Stimulated activated naive CD4-positive, alpha-beta T cell treated with Interleukin-2 at 50 U/mL for 16 hours (primary cell): ENCODE measurements around the gene SPATA13.

ENCODE experiments used
- DNase-seq: peaks from one replicate; lab custom pipeline; 2025; lab: John Stamatoyannopoulos, UW

The SPATA13 gene

GRCh38 chr13:24167666-24168391 lies 7.3 kb downstream of the SPATA13 start:
- no peak for DNase-seq

DNA sequence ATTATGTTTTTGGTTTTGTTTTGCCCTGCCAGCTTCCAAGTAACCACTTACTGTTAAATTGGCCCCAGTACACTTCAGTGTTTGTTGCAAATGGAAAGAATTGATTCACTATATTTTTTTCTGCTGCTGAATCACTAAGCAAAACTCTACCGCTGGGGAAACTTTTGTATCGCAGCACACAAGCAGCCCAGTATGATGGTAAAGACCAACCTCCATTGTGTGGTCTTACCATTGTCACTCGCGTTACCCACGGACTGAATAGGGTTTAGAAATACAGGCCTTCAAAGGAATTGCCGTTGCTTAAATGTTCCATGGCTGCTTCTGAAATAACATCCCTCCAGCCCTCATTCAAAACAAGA lies 7.9 kb downstream of the SPATA13 start:
- no peak for DNase-seq

DNA sequence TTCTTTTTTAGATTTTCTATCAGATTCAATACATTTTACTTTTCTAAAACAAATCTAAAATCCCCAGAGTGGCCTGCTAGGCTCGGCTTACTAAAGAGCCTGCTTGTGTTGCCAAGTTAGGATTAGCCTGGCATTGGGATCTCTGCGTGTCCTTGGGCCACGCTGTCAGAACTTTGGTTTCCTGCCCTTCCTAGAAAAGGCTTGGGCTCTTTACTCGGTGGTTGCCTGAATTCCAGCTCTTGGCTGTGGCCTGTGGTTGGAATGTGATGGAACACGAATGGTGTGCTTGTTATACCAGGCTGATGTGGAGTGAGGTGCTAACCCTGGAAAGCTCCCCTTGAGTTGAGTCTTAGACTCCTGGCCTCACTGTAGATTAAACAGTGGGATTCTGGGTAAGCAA lies 8.5 kb downstream of the SPATA13 start:
- no peak for DNase-seq

DNA sequence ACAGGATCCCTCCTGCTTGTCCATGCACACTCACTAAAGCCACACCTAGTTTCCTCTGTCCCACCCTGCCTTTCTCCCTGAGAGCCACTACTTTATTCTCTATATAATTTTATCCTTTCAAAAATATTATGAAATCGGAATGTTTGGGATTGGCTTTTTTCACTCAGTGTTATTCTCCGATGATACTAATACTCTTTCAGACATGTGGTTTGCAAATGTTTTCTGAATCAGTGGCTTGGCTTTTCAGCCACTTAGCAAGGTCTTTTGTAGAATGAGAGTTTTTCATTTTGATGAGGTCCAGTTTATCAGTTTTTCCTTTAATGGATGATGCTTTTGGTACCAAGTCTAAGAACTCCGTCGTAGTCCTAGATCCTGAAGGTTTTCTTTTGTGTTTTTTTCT lies 11.6 kb downstream of the SPATA13 start:
- no peak for DNase-seq

- no peak for DNase-seq
Measured at GRCh38 chr13:24173795-24174194, 13.3 kb downstream of the SPATA13 start.

DNA sequence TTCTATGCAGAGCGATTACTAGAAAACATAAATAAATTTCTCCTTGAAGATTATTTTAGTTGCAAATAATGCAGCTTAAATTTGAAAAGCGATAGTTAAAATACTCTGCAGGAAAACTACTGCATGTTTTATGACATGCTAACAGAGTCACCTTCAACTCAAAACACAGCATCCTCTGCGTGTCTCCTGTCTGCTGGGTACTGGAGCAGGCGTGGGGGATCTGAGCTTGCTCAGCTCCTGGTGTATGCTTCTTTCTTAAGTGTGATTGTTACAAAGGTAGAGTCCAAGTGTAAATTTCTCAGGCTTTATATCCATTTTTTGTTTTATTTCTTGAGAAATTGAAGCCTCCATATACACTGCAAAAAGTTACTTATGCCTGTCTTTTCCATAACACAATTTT lies 15.3 kb downstream of the SPATA13 start:
- no peak for DNase-seq

GRCh38 chr13:24176351-24177101 lies 16.0 kb downstream of the SPATA13 start:
- no peak for DNase-seq

DNA sequence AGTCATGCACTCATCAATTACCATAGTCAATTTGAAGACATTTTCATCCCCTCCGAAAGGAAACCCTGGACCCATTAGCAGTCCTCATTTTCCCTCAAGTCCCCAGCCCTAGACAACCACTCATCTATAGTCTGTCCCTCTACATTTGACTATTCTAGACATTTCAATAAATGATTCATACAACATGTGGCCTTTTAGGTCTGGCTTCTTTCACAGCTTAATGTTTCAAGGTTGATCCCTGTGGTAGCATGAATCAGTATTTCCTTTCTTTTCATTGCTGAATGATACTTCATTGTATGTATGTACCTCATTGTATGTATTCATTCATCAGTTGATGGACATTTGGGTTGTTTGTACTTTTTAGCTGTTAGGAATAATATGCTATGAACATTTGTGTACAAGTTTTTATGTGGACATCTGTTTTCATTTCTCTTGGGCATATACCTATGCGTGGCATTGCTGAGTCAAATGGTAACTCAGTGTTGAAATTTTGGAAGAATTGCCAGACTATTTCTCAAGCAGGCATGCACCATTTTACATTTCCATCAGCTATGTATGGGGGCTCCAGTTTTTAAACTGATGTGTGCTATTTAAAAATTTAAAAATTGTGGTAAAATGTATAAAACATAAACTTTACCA lies 18.4 kb downstream of the SPATA13 start:
- DNase-seq: no peak

- no peak for DNase-seq
Measured at GRCh38 chr13:24179486-24179850, 18.9 kb downstream of the SPATA13 start.

GRCh38 chr13:24180750-24181377 lies 20.3 kb downstream of the SPATA13 start:
- no peak for DNase-seq

DNA sequence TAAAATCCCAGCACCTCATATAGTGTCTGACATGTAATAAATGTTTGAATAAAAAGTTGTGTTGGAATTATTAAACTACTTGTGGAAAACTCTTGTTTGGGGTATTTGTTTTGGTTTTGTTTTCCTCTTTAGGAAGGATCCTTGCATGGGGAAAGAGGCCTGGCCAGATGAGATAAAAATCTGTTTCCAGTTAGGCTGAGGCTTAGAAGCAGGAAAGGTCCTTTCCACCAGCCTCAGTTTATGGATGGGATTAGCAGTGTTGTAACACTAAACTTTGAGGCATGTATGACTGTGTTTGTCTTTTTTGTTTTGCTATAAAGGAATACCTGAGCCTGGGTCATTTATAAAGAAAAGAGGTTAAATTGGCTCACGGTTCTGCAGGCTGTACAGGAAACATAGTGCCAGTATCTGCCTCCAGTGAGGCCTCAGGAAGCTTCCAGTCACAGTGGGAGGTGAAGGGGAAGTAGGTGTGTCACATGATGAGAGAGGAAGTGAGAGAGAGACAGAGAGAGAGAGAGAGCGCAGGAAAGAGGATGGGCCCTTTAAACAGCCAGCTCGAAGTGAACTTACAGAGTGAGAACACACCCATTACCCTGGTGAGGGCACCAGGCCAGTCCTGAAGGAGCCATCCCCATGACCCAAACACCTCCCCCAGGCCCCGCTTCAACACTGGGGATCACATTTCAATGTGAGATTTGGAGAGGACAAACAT lies 21.6 kb downstream of the SPATA13 start:
- no peak for DNase-seq

DNA sequence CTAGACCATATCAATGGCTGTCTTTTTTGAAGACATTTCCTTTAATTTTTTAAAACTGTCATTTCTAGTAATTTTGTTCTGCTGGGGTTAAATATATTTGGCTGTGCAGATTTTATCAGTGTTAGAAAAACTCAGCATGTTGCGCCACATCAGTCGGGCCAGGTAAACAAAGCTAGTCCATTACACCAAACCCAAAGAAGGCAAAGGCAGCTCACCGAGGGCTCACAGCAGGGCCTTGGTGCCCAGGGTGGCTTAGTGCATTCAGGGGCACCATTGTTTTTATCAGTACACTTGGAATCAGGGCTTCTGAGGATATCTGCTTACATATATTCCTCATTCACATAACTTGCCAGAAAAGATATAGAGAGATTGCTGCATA lies 22.2 kb downstream of the SPATA13 start:
- DNase-seq: no peak

DNA sequence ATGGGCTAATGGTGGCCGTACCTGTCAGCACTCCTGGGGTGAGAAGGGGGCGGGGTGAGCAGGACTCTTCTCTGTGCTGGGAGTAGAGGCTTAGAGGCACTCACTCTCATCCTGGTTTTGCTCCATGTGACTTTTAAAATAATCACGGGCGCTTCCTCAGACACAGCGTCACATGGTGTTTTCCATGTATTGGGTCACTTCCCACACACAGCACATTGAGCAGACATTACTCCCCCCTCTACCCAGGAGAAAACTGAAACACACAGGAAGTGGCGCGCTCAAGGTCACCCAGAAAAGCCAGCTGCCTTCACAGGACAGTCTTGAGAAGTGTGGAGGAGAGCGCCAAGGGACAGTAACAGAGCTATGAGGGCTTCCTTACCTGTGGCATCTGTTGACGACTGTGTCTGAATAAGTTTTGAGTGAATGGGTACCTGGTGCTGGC lies 23.2 kb downstream of the SPATA13 start:
- DNase-seq: no peak

- no peak for DNase-seq
Measured at GRCh38 chr13:24184265-24184841, 23.8 kb downstream of the SPATA13 start.

GRCh38 chr13:24184882-24185281 lies 24.4 kb downstream of the SPATA13 start:
- no peak for DNase-seq

- no peak for DNase-seq
Measured at GRCh38 chr13:24185591-24186232, 25.2 kb downstream of the SPATA13 start.

- no peak for DNase-seq
Measured at GRCh38 chr13:24187185-24187584, 26.7 kb downstream of the SPATA13 start.

GRCh38 chr13:24192057-24192810 lies 31.7 kb downstream of the SPATA13 start:
- DNase-seq: no peak

DNA sequence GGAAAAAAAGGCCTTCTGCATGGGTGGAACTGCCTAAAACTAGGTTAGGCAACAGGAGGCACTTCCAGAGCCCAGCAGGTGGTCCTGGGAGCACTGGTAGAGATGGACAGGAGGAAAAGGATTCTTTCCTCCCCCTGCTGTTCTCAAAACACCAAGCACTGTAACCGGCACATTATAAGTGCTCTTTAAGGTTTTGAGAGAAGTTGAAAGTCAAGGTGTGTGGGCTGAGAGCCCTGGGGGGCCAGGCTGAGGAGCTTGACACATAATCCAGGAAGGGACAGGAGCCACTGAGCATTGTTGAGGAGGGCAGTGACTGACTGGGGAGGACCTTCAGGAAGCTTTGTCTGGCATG lies 32.3 kb downstream of the SPATA13 start:
- DNase-seq: no peak

GRCh38 chr13:24194447-24194846 lies 33.9 kb downstream of the SPATA13 start:
- no peak for DNase-seq

DNA sequence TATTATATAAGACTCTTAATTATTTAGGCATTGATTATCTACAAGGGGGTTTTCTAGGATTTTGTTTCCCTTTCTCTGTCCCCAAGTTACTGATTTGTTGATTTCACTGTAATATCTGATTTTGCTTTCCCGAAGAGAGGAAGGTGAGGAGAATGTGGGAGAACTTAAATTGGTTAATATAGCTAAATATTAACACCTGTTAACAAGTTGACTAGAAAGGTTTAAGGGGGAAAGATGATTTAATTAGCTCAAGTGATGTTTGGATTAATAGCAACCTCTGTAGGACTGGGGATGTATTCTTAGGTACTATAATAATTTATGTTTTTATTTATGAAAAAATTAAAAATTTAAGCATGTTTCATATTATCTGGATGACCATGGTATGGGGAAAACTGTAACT lies 35.1 kb downstream of the SPATA13 start:
- no peak for DNase-seq
